HG03139 (cell line): ENCODE measurements around the gene TFCP2.
"Not testable (repeated sequence)": the region's sequence is repeated elsewhere in the genome, so short reads cannot be mapped to it uniquely, and the experiment has no call there.

Source experiments
- ATAC-seq: cut with Tn5 transposase; IDR thresholded peaks from one replicate; pipeline ENCODE4 v1.9.1; 2021; ENCODE audit not compliant: unreplicated experiment

TFCP2 gene, protein sequence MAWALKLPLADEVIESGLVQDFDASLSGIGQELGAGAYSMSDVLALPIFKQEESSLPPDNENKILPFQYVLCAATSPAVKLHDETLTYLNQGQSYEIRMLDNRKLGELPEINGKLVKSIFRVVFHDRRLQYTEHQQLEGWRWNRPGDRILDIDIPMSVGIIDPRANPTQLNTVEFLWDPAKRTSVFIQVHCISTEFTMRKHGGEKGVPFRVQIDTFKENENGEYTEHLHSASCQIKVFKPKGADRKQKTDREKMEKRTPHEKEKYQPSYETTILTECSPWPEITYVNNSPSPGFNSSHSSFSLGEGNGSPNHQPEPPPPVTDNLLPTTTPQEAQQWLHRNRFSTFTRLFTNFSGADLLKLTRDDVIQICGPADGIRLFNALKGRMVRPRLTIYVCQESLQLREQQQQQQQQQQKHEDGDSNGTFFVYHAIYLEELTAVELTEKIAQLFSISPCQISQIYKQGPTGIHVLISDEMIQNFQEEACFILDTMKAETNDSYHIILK

GRCh38 chr12:51172515-51173431 lies at the start of gene TFCP2:
TFCP2 (minus strand) TSS chr12:51173135; CDS start chr12:51172422, 713 bp downstream.
- ATAC-seq, result peak; percentile 88

DNA sequence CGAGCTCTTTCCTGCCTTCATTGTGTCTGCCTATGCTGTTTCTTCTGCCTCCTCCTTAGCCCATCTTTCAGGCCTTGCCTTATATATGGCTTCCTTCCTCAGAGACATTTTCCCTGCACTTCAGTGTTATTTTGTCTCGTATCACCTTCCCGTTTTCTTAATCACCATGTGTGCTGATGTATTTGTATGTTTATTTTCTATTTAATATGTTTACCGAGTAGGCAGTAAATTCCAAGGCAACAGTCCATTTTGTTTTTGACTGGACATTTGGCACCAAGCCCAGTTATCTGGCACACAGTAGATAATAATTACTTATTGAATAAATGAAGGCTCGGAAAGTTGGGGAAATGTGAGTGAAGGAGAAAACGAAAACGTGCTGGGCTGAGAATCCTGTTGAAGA lies 49.5 kb upstream of the TFCP2 start:
- ATAC-seq, result no peak

DNA sequence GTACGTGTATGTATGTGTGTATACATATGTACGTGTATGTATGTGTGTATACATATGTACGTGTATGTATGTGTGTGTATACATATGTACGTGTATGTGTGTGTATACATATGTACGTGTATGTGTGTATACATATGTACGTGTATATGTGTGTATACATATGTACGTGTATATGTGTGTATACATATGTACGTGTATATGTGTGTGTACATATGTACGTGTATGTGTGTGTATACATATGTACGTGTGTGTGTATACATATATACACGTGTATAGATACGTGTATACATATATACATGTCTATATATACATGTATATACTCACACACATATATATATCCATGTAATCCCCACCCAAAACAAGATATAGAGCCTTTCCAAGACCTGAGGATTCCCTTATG lies 46.9 kb upstream of the TFCP2 start:
- ATAC-seq, result not testable (repeated sequence)

GRCh38 chr12:51219322-51219721 lies 46.4 kb upstream of the TFCP2 start:
- ATAC-seq, result no peak

DNA sequence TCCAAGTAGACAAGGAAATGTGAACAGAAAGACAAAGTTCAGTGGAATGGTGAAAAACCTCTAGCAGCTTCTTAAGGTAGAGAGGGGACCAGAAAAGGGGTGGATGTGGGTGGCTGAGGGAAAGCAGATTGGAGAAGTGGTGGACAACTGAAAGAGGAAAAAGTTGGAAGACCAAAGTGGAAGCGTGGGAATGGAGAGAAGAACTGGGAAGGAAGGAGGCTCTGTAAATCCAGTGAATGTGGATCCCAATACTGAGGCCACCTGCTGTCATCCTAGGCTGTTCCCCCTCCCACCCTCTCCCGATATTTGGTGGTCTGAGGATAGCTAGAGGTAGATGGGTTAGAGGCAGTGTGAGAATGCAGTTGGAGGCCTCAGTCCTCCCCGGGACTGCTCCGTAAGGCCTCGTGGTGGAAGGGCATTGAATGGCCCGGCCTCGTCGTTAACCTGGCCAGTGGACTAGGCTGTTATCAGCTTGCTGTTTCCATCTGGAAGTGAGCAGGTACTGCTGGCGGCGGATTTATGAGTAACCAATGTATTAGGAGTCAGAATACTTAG lies 45.7 kb upstream of the TFCP2 start:
- ATAC-seq, result no peak

- ATAC-seq, result peak; percentile 61
Measured at GRCh38 chr12:51217968-51218606, 45.2 kb upstream of the TFCP2 start, which contains the start of gene POU6F1. POU6F1 (minus strand) TSS chr12:51218062; CDS start chr12:51206836, 11,226 bp downstream.

DNA sequence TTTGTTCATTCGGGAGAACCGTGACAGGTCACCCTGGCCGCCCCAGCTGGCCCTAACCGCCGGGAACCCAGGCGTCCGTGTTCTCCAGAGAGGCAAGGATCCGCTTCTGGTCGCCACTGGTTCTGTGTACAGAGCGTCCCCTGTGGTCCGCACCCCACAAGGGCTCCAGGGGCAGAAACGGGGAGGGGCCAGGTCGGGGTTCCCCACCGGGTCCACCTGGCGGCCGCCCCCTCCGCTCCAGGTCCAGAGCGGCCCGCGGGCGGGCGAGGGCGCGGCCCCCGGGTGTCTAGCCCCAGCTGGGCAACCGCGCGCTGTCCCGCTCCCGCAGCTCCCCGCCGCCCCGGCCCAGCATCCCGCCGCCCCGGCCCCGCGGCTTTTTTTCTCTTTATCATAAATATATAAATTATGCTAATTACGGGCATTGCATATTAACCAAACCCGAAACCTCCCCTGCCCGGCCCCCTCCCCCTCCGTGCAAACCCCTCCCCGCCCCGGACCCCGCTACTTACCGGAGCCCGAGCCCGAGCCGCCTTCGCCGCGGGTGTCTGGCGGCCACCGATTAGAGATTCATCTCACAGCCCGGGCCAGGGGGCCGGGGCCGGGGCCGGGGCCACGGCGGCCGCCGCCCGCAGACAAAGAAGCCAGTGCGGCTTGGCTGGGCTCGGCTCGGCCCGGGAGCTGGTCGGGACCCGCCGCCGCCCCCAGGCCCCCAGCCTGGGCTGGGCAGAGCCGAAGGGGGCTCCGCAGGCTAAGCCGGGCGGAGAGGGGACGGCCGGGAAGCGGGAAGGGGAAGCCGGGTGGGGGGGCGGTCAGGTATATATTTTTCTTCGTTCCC lies 44.4 kb upstream of the TFCP2 start:
- ATAC-seq, result no peak

- ATAC-seq, result no peak
Measured at GRCh38 chr12:51216642-51217041, 43.7 kb upstream of the TFCP2 start.

DNA sequence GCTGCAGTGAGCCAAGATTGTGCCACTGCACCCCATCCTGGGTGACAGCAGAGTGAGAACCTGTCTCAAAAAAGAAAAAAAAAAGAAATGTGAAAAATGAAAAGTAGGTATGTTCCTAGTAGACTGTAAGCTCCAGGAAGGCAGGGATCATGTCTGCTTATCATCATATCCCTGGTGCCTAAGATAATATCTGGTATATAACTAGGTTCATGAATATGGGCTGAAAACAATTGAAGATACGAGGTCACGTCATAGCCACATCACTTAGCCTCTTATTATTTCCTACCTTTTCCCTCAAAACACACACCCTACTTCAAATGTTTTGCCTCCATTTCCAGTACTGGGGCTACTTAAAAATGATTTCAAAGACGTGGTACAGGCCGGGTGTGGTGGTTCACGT lies 42.0 kb upstream of the TFCP2 start:
- ATAC-seq, result no peak

- no peak for ATAC-seq
Measured at GRCh38 chr12:51210690-51211395, 37.9 kb upstream of the TFCP2 start.

DNA sequence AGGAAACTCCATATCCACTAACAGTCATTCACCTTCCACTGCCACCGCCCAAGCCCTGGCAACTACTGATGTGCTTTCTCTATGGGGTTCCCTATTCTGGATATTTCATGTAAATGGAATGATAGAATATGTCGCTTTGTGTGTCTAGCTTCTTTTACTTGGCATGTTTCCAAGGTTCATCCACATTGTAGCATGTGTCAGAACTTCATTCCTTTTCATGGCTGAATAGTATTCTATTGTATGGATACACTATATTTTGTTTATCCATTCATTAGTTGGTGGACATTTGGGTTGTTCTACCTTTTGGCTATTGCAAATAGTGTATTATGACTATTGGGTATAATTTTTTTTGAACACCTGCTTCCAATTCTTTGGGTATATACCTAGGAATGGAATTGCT lies 36.3 kb upstream of the TFCP2 start:
- ATAC-seq, result no peak

- no peak for ATAC-seq
Measured at GRCh38 chr12:51208016-51208660, 35.2 kb upstream of the TFCP2 start.

DNA sequence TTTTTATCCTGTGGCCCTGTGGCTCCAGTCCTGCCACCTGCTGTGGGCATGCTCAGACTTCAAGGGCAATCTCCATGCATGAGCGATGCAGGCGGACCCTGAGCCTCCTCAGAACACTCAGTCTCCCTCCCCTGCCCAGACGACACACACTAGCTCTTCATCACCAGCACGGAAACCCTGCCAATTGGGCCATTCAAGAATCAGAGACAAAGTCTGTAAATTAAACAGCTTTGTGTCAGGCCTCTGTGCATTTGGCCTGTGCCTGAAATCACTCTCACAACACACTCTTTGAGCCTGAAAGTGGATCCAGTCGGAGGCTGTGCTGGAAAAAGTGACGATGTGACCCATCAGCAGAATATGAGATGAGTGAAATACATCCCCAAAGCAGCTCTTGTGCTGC lies 32.4 kb upstream of the TFCP2 start:
- ATAC-seq, result no peak

GRCh38 chr12:51202718-51203117 lies 29.8 kb upstream of the TFCP2 start:
- no peak for ATAC-seq

DNA sequence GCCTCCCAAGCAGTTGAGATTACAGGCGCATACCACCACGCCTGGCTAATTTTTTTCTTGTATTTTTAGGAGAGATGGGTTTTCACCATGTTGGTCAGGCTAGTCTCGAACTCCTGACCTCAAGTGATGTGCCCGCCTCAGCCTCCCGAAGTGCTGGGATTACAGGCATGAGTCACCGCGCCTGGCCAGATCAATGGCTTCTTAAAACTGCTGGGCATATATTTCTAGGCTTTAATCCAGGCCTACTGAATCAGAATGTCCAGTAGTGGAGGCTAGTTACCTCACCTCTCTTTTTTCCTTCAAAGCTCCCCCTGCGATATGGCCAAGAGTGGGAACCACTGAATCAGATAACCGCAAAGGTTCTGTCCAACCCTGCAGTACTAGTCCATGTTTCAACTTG lies 27.9 kb upstream of the TFCP2 start:
- ATAC-seq, result no peak

GRCh38 chr12:51200156-51200555 lies 27.2 kb upstream of the TFCP2 start:
- no peak for ATAC-seq

DNA sequence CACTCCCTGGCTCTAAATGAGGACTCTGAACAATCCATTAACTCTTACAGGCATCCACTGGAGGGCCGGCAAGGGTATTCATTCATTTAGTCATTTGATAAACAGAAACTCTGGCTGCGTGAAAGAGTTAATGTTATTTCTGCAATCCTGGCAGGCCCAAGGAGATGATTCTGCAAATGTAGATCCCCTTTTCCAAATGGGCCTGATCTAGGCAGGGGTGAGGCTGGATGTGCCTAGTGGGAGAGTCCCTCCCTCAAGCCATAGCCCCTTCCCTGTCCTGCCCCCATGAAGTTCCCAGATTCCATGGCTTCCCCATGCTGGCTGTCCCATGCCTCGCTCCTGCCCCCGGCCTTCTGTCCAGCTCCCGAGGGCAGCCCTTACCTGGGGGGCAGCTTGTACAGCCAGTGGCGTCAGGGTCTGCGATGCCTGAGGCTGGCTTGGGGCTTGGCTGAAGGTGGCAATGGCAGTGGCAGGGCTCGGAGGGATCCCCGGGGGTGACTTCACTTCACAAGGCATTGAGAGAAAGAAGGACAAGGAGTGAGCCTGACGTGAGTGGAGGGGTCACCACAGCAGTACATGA lies 26.5 kb upstream of the TFCP2 start:
- ATAC-seq, result no peak

DNA sequence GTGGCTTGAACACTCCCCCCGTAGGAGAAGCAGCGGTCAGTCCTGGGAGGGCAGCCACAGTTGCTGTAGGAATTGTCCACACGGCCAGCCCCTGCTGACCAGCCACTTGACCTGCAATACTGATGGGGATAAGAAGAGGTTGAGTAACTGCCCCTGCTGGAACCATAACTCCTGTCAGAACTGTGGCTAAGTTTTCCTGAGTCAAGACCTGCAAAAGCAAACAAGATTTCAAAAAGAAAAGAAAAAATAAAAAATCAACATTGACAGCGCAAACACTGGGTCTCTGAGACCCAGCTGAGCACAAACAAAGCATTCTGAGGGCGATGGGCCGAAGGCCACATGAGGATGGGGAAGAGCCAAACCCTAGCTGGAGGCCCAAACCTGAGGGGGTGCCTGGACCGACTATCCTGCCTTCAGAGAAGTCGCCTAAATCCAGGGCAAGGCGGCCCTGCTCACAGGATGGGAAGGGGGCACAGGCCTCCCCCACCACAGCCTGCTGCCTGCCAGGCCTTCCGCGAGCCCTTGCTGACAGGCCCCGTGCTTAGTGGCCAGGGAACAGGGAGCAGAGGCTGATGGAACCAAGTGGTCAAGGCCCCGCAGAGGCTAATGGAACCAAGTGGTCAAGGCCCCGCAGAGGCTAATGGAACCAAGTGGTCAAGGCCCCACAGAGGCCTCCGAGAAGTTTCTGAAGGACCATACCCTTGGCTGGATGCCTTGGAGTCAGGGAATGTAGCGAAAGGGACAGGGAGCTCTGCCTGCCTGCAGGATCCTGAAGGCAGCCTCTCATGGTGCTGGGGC lies 25.8 kb upstream of the TFCP2 start:
- ATAC-seq, result no peak
